ENCODE results near the gene B4GALT2. TPM values are rescaled to one million over a fixed set of nuclear protein-coding genes. Genes with fewer than 3 reads are reported as not detected.

Gene B4GALT2
- total and polyA plus RNA-seq, 9 of the 15 experiments (the other 6 are each of a cell fraction or from before 2014, with no cell fraction given), result 1.3 to 86.8 (median 43.8) TPM

- TF ChIP-seq, protein P1, sequence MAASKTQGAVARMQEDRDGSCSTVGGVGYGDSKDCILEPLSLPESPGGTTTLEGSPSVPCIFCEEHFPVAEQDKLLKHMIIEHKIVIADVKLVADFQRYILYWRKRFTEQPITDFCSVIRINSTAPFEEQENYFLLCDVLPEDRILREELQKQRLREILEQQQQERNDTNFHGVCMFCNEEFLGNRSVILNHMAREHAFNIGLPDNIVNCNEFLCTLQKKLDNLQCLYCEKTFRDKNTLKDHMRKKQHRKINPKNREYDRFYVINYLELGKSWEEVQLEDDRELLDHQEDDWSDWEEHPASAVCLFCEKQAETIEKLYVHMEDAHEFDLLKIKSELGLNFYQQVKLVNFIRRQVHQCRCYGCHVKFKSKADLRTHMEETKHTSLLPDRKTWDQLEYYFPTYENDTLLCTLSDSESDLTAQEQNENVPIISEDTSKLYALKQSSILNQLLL (CRISPR knock-in tag; IDR thresholded peaks at IDR 0.05; ENCODE audit: borderline replicate concordance), result no peak
- no peak for TF ChIP-seq ILK (tag; IDR thresholded peaks at IDR 0.05; ENCODE audit: borderline replicate concordance, low read depth)
- TF ChIP-seq DMBX1 (CRISPR knock-in tag; IDR thresholded peaks at IDR 0.05; ENCODE audit: borderline replicate concordance), result 0 out of 2 replicates have a peak, but pooled peaks have one; percentile 12
These were observed 53.3 kb downstream of the B4GALT2 start (continued) for GRCh38 chr1:44032170-44032790.

DNA sequence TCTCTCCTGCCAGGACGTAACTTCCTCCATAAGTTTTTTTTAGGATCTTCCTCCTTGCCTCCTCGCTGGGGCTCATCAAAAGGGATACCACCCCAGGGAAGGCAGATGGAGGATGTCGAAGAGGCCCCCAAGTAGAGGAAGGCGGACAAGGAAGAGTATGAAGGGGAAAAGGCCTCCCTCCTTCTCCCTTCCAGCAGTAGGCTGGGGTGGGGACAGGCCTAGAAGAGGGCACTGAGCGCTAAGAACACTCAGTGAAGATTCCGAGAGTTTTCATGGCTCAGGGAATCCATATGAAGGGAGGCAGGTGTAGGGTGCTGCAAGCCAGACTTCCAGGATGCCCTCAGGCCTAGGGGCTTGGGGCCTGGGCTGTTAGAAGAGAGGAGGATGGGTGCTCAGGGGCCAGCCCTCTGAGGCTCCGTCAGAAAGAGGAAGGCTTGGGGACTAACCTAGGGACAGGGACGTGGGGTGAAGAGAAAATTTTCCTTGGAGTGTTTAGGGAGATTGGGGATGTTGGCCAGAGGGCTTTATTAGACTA lies 54.1 kb downstream of the B4GALT2 start:
- Histone ChIP-seq H3K9ac (ENCODE audit: insufficient read depth in 1 of 2, low read depth in 2 of 2, low read length in 2 of 2) (peak overlapping the region in 1 of 2 experiments; percentile 7; a peak in 1 of 4 replicates), H3K27ac (ENCODE audit: extremely low read depth, low read depth, low read length) (no peak overlapping the region; the same call in 2 of the 3 replicates), H3K79me2 (ENCODE audit: control insufficient read depth, insufficient read depth, low read length) (peaks cover 21% of the 10 kb centered on the region), H4K20me1 (replicated peaks; ENCODE audit: control insufficient read depth, insufficient read depth, low read length) (no peaks in the 10 kb centered on the region), H3K9me3 (replicated peaks; ENCODE audit: control insufficient read depth, insufficient read depth, low read depth, low read length) (no peaks in the 10 kb centered on the region), H3K4me1 (replicated peaks in 1 of 2; ENCODE audit: control insufficient read depth in 2 of 2, insufficient read depth in 2 of 2, low read length in 2 of 2) (peaks cover 68 to 84% of the 10 kb centered on the region in 2 experiments), H3K4me3 (no peak overlapping the region), H3K4me2 (ENCODE audit: insufficient read depth, low read length) (no peak overlapping the region; the same call in 1 of the 2 replicates), H3K9me1 (ENCODE audit: control insufficient read depth, insufficient read depth, low read length) (no peaks in the 10 kb centered on the region), H3K27me3 (ENCODE audit: control insufficient read depth in 2 of 2, insufficient read depth in 2 of 2, low read length in 2 of 2) (no peaks in the 10 kb centered on the region), H2AFZ (ENCODE audit: low read depth, low read length) (no peak overlapping the region), H3K36me3 (ENCODE audit: control insufficient read depth, insufficient read depth, low read length) (no peaks in the 10 kb centered on the region)
- no peak for DNase-seq (ENCODE audit: extremely low read depth in 1 of 4, low spot score in 3 of 4)
- in situ Hi-C loops (cut with MboI), result no loop called here
- intact Hi-C loops (cut with micrococcal nuclease), result no loop called here
- ATAC-seq, result no peak
- 70% methylated on average over 8 of the region's 8 CpGs for WGBS (ENCODE audit: insufficient coverage, low coverage, missing lambda C conversion rate)
- BruUV-seq (replicated peaks), result no TSS peak
- ChIA-PET POLR2A (interaction anchor here (0.7 to 4.0 kb wide), 5 partner anchors 16 to 299 kb away, joined by 4 to 13 read pairs (median 5); no protein-coding TSS in a partner anchor), CTCF (ENCODE audit: low intra/inter-chr PET ratio) (no interaction called here)
- FAIRE-seq, result no peak
- TF ChIP-seq NCOA2 (IDR thresholded peaks at IDR 0.05; ENCODE audit: partially characterized antibody in 2 of 2) (no peak), MXD1 (CRISPR knock-in tag; IDR thresholded peaks at IDR 0.05; ENCODE audit: borderline replicate concordance, poor library complexity, severe bottlenecking) (no peak), MIER1 (IDR thresholded peaks at IDR 0.05; ENCODE audit: low read depth) (no peak), IRF2 (CRISPR knock-in tag; IDR thresholded peaks at IDR 0.05) (no peak), E4F1 (CRISPR knock-in tag; IDR thresholded peaks at IDR 0.05; ENCODE audit: borderline replicate concordance) (no peak), CBX1 (IDR thresholded peaks at IDR 0.05; ENCODE audit: low read depth) (no peak), KDM1A (IDR thresholded peaks at IDR 0.05) (no peak), ETV1 (tag; conservative IDR thresholded peaks at IDR 0.05; ENCODE audit: low read depth) (no peak), DNMT1 (IDR thresholded peaks at IDR 0.05) (no peak), ETV5 (CRISPR knock-in tag; IDR thresholded peaks at IDR 0.05; ENCODE audit: low read depth) (no peak), RBM39 (optimal IDR thresholded peaks at IDR 0.05; ENCODE audit: low read depth, low read length) (no peak), ZNF384 (IDR thresholded peaks at IDR 0.05; ENCODE audit: low read depth, low read length) (no peak), SPI1 (IDR thresholded peaks at IDR 0.05; ENCODE audit: borderline replicate concordance, low read depth, low read length) (peak; percentile 78), TCF3 (CRISPR knock-in tag; IDR thresholded peaks at IDR 0.05) (no peak)

Data from K562 (cell line).